Astrocyte (in vitro differentiated cells and primary cell): ENCODE data around the gene C1orf21. TPM values are rescaled to one million over a fixed set of nuclear protein-coding genes. Genes with fewer than 3 reads are reported as not detected.

Experiments used
- DNase-seq: peaks from one replicate; pipeline ENCODE4 v3.0.0-alpha.2; 2010; ENCODE audit warnings: low read depth
- FAIRE-seq: peaks from 2 replicates; lab custom pipeline; 2011; peaks lifted over from hg19 to GRCh38; lab: Jason Lieb, UNC
- H2AFZ ChIP-seq: 2 replicates; pipeline ENCODE4 v1.6.0; 2012; ENCODE audit warnings: low read depth, low read length, inconsistent platforms
- H3K27ac ChIP-seq: 2 replicates; pipeline ENCODE4 v1.5.1; 2011; ENCODE audit warnings: low read depth, low read length, inconsistent platforms
- H3K27me3 ChIP-seq: 2 replicates; pipeline ENCODE4 v1.6.0; 2011; ENCODE audit warnings: low read length, inconsistent platforms; ENCODE audit not compliant: insufficient read depth
- H3K36me3 ChIP-seq: 2 replicates; pipeline ENCODE4 v1.5.1; 2011; ENCODE audit warnings: low read length, inconsistent platforms; ENCODE audit not compliant: insufficient read depth
- H3K4me1 ChIP-seq: 2 replicates; pipeline ENCODE4 v1.5.1; 2011; ENCODE audit warnings: low read length, inconsistent platforms; ENCODE audit not compliant: insufficient read depth
- H3K4me2 ChIP-seq: 2 replicates; pipeline ENCODE4 v1.6.0; 2012; ENCODE audit warnings: low read length, inconsistent platforms
- H3K4me3 ChIP-seq: 2 replicates; pipeline ENCODE4 v1.5.1; 2011; ENCODE audit warnings: low read depth, mild to moderate bottlenecking, low read length, inconsistent platforms; ENCODE audit not compliant: insufficient read depth
- H3K79me2 ChIP-seq: 2 replicates; pipeline ENCODE4 v1.6.0; 2012; ENCODE audit warnings: mild to moderate bottlenecking, low read length, inconsistent platforms; ENCODE audit not compliant: insufficient read depth
- H3K9ac ChIP-seq: 2 replicates; pipeline ENCODE4 v1.6.0; 2012; ENCODE audit warnings: mild to moderate bottlenecking, low read length, inconsistent platforms
- H3K9me3 ChIP-seq: 2 replicates; pipeline ENCODE4 v1.5.1; 2012; ENCODE audit warnings: low read depth, mild to moderate bottlenecking, low read length, inconsistent platforms; ENCODE audit not compliant: insufficient read depth
- H4K20me1 ChIP-seq: 2 replicates; pipeline ENCODE4 v1.6.0; 2012; ENCODE audit warnings: low read length, inconsistent platforms; ENCODE audit not compliant: insufficient read depth
- H3K27ac Mint-ChIP-seq: one replicate; pipeline ENCODE4 v1.8.0; 2021; ENCODE audit warnings: mild to moderate bottlenecking, mixed read lengths; ENCODE audit not compliant: unreplicated experiment
- H3K27me3 Mint-ChIP-seq: one replicate; pipeline ENCODE4 v1.8.0; 2021; ENCODE audit warnings: low read depth, mixed read lengths; ENCODE audit not compliant: unreplicated experiment
- H3K36me3 Mint-ChIP-seq: one replicate; pipeline ENCODE4 v1.8.0; 2021; ENCODE audit warnings: low read depth, mixed read lengths; ENCODE audit not compliant: unreplicated experiment
- H3K4me1 Mint-ChIP-seq: one replicate; pipeline ENCODE4 v1.8.0; 2021; ENCODE audit warnings: low read depth, mixed read lengths; ENCODE audit not compliant: unreplicated experiment
- H3K4me3 Mint-ChIP-seq: one replicate; pipeline ENCODE4 v1.8.0; 2021; ENCODE audit warnings: mild to moderate bottlenecking, moderate library complexity, mixed read lengths; ENCODE audit not compliant: unreplicated experiment
- H3K9me3 Mint-ChIP-seq: one replicate; pipeline ENCODE4 v1.8.0; 2021; ENCODE audit warnings: mild to moderate bottlenecking, mixed read lengths; ENCODE audit not compliant: unreplicated experiment
- EZH2 ChIP-seq: IDR thresholded peaks from 2 replicates; pipeline ENCODE4 v1.6.1; 2012; ENCODE audit warnings: mild to moderate bottlenecking, low read length, inconsistent platforms; ENCODE audit not compliant: insufficient read depth
- total RNA-seq: library from RNA; stranded (reverse); gene quantifications from 2 replicates; pipeline ENCODE4 v1.2.1, GENCODE V29; 2021
- TF ChIP-seq, protein P1 (sequence below): IDR thresholded peaks from 2 replicates; pipeline ENCODE4 v1.5.1; 2011; ENCODE audit warnings: low read depth, mild to moderate bottlenecking, inconsistent platforms, low read length, moderate library complexity; ENCODE audit not compliant: insufficient read depth

C1orf21 gene
- total RNA-seq, 1 donor from 2014 or later: 15.1 TPM

- TF ChIP-seq, protein P1, sequence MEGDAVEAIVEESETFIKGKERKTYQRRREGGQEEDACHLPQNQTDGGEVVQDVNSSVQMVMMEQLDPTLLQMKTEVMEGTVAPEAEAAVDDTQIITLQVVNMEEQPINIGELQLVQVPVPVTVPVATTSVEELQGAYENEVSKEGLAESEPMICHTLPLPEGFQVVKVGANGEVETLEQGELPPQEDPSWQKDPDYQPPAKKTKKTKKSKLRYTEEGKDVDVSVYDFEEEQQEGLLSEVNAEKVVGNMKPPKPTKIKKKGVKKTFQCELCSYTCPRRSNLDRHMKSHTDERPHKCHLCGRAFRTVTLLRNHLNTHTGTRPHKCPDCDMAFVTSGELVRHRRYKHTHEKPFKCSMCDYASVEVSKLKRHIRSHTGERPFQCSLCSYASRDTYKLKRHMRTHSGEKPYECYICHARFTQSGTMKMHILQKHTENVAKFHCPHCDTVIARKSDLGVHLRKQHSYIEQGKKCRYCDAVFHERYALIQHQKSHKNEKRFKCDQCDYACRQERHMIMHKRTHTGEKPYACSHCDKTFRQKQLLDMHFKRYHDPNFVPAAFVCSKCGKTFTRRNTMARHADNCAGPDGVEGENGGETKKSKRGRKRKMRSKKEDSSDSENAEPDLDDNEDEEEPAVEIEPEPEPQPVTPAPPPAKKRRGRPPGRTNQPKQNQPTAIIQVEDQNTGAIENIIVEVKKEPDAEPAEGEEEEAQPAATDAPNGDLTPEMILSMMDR: no peak
- TF ChIP-seq EZH2: no peak
- no peak overlapping the region for H3K4me3 Mint-ChIP-seq
- no peak overlapping the region for H3K9ac ChIP-seq
- no peaks in the 10 kb centered on the region for H3K9me3 ChIP-seq
- no peaks in the 10 kb centered on the region for H3K79me2 ChIP-seq
- no peak overlapping the region for H2AFZ ChIP-seq
- no peaks in the 10 kb centered on the region for H3K36me3 ChIP-seq
- H4K20me1 ChIP-seq: no peaks in the 10 kb centered on the region
- no peaks in the 10 kb centered on the region for H3K9me3 Mint-ChIP-seq
- peaks cover 8% of the 10 kb centered on the region for H3K4me1 ChIP-seq
- no peak overlapping the region for H3K4me3 ChIP-seq
- FAIRE-seq: no peak
- no peak for DNase-seq
- H3K4me1 Mint-ChIP-seq: peaks cover 20% of the 10 kb centered on the region
- H3K36me3 Mint-ChIP-seq: no peaks in the 10 kb centered on the region
- no peaks in the 10 kb centered on the region for H3K27me3 ChIP-seq
- H3K27ac Mint-ChIP-seq: no peak overlapping the region
- no peaks in the 10 kb centered on the region for H3K27me3 Mint-ChIP-seq
- no peak overlapping the region for H3K27ac ChIP-seq
- H3K4me2 ChIP-seq: no peak overlapping the region
These were observed 107.2 kb downstream of the C1orf21 start for GRCh38 chr1:184493987-184494388.

GRCh38 chr1:184494929-184495328 is 108.1 kb downstream of the C1orf21 start:
- H3K27me3 Mint-ChIP-seq: no peaks in the 10 kb centered on the region
- H3K79me2 ChIP-seq: no peaks in the 10 kb centered on the region
- H3K9ac ChIP-seq: no peak overlapping the region

More at GRCh38 chr1:184494929-184495328, 108.1 kb downstream of the C1orf21 start:
- no peak overlapping the region for H3K4me3 Mint-ChIP-seq
- FAIRE-seq (no peak), DNase-seq (no peak)
- H3K4me1 Mint-ChIP-seq: peaks cover 19% of the 10 kb centered on the region
- no peaks in the 10 kb centered on the region for H3K27me3 ChIP-seq
- no peak overlapping the region for H3K27ac ChIP-seq
- H3K9me3 Mint-ChIP-seq: no peaks in the 10 kb centered on the region
- H4K20me1 ChIP-seq: no peaks in the 10 kb centered on the region
- TF ChIP-seq EZH2: no peak
- TF ChIP-seq, protein P1: no peak
- H3K4me2 ChIP-seq: no peak overlapping the region
- no peaks in the 10 kb centered on the region for H3K9me3 ChIP-seq
- no peaks in the 10 kb centered on the region for H3K36me3 Mint-ChIP-seq
- no peak overlapping the region for H3K4me3 ChIP-seq
- no peak overlapping the region for H3K27ac Mint-ChIP-seq
- no peaks in the 10 kb centered on the region for H3K36me3 ChIP-seq
- no peak overlapping the region for H2AFZ ChIP-seq
- peaks cover 8% of the 10 kb centered on the region for H3K4me1 ChIP-seq
